Endodermal cell (in vitro differentiated cells): ENCODE data around the gene LSAMP. TPM values are rescaled to one million over a fixed set of nuclear protein-coding genes. Genes with fewer than 3 reads are reported as not detected.

ENCODE experiments used
- DNase-seq: peaks from one replicate; pipeline ENCODE4 v3.0.0-alpha.2; 2017
- H3K27ac ChIP-seq: 2 replicates; pipeline ENCODE4 v1.5.1; 2013; ENCODE audit warnings: mild to moderate bottlenecking, low read depth, low read length, moderate library complexity
- H3K27me3 ChIP-seq: 2 replicates; pipeline ENCODE4 v1.6.1; 2013; ENCODE audit warnings: mild to moderate bottlenecking, low read length, moderate library complexity; ENCODE audit not compliant: insufficient read depth, control insufficient read depth, poor library complexity, severe bottlenecking
- H3K36me3 ChIP-seq: 2 replicates; pipeline ENCODE4 v1.7.0; 2013; ENCODE audit warnings: mild to moderate bottlenecking, low read length, moderate library complexity; ENCODE audit not compliant: control insufficient read depth, insufficient read depth
- H3K4me1 ChIP-seq: one replicate; pipeline ENCODE4 v1.7.0; 2013; ENCODE audit warnings: low read length; ENCODE audit not compliant: control insufficient read depth, insufficient read depth
- H3K4me3 ChIP-seq: 2 replicates; pipeline ENCODE4 v1.5.1; 2013; ENCODE audit warnings: mild to moderate bottlenecking, low read length, moderate library complexity
- H3K9ac ChIP-seq: 2 replicates; pipeline ENCODE4 v1.6.1; 2013; ENCODE audit warnings: mild to moderate bottlenecking, low read length, moderate library complexity; ENCODE audit not compliant: poor library complexity, severe bottlenecking; ENCODE audit errors: extremely low read depth
- H3K9me3 ChIP-seq: 2 replicates; pipeline ENCODE4 v1.6.1; 2013; ENCODE audit warnings: mild to moderate bottlenecking, low read length, moderate library complexity; ENCODE audit not compliant: control insufficient read depth
- H3K27ac Mint-ChIP-seq: 2 replicates; pipeline ENCODE4 v1.8.0; 2020; ENCODE audit warnings: mixed read lengths
- H3K27me3 Mint-ChIP-seq: 2 replicates; pipeline ENCODE4 v1.8.0; 2021; ENCODE audit warnings: mild to moderate bottlenecking, mixed read lengths; ENCODE audit not compliant: insufficient read depth
- H3K36me3 Mint-ChIP-seq: 2 replicates; pipeline ENCODE4 v1.8.0; 2020; ENCODE audit warnings: low read depth, mixed read lengths
- H3K4me1 Mint-ChIP-seq: 2 replicates; pipeline ENCODE4 v1.8.0; 2020; ENCODE audit warnings: mixed read lengths
- H3K4me3 Mint-ChIP-seq: 2 replicates; pipeline ENCODE4 v1.8.0; 2020; ENCODE audit warnings: mild to moderate bottlenecking, moderate library complexity, mixed read lengths
- H3K9me3 Mint-ChIP-seq: 2 replicates; pipeline ENCODE4 v1.8.0; 2020; ENCODE audit warnings: mild to moderate bottlenecking, mixed read lengths
- CTCF ChIP-seq: fragments of 200-600 bp; sonication (generic); conservative IDR thresholded peaks from 2 replicates; pipeline ENCODE4 v1.5.0; 2021; ENCODE audit warnings: antibody characterized with exemption, mild to moderate bottlenecking
- WGBS, 2 experiments: methylation state at CpG; one replicate each; pipeline versions ENCODE4 v1.1.5 to v1.1.7; 2013; ENCODE audit warnings: missing lambda C conversion rate in 2 of 2, mixed read lengths in 1 of 2; ENCODE audit not compliant: insufficient coverage in 1 of 2, insufficient read length in 1 of 2; 5-methylcytosine and 5-hydroxymethylcytosine counted together
- total RNA-seq, 2 donors: library from RNA; stranded (reverse); fragmentation: NEBNext Ultra II Directional in 1 of 2; extraction: Animal tissue kit (Norgen Biotek cat#: 25700) in 1 of 2; gene quantifications; 2 replicates in 1 of 2; 3 replicates in 1 of 2; pipeline ENCODE4 v1.2.1, GENCODE V29; 2021

LSAMP gene
- total RNA-seq, 2 donors from 2014 or later = 4.4 to 10.2 TPM

- 79 to 88% methylated on average over 7 to 8 of the region's 8 CpGs for WGBS, 2 experiments
- no peak for DNase-seq
- no peaks in the 10 kb centered on the region for H3K36me3 Mint-ChIP-seq
- Histone ChIP-seq H3K9ac (no peak overlapping the region), H3K4me3 (no peak overlapping the region), H3K9me3 (no peaks in the 10 kb centered on the region), H3K36me3 (no peaks in the 10 kb centered on the region), H3K4me1 (peaks cover 4% of the 10 kb centered on the region), H3K27me3 (no peaks in the 10 kb centered on the region), H3K27ac (no peak overlapping the region)
- H3K4me3 Mint-ChIP-seq = no peak overlapping the region
- peaks cover 12% of the 10 kb centered on the region for H3K4me1 Mint-ChIP-seq
- H3K9me3 Mint-ChIP-seq = no peaks in the 10 kb centered on the region
- TF ChIP-seq CTCF = no peak
- no peak overlapping the region for H3K27ac Mint-ChIP-seq
- no peaks in the 10 kb centered on the region for H3K27me3 Mint-ChIP-seq
Measured at GRCh38 chr3:115876876-115877614, 568.2 kb downstream of the LSAMP start.

- WGBS, 2 experiments = 29% methylated on average over 1 of the region's 1 CpG; no CpG with 5 or more reads in 1 of the 2 experiments
- Histone ChIP-seq H3K27ac (no peak overlapping the region), H3K27me3 (no peaks in the 10 kb centered on the region), H3K4me1 (peaks cover 4% of the 10 kb centered on the region), H3K36me3 (no peaks in the 10 kb centered on the region), H3K9me3 (no peaks in the 10 kb centered on the region), H3K9ac (no peak overlapping the region), H3K4me3 (no peak overlapping the region)
- peaks cover 12% of the 10 kb centered on the region for H3K4me1 Mint-ChIP-seq
- DNase-seq = no peak
- no peak overlapping the region for H3K27ac Mint-ChIP-seq
- no peak overlapping the region for H3K4me3 Mint-ChIP-seq
- no peak for TF ChIP-seq CTCF
- no peaks in the 10 kb centered on the region for H3K27me3 Mint-ChIP-seq
- no peaks in the 10 kb centered on the region for H3K9me3 Mint-ChIP-seq
- no peaks in the 10 kb centered on the region for H3K36me3 Mint-ChIP-seq
Measured at GRCh38 chr3:115875460-115875859, 569.8 kb downstream of the LSAMP start.

- no peak overlapping the region for H3K27ac Mint-ChIP-seq
- H3K27ac ChIP-seq = no peak overlapping the region
- no peak overlapping the region for H3K4me3 Mint-ChIP-seq
- no peaks in the 10 kb centered on the region for H3K27me3 ChIP-seq
- H3K4me1 ChIP-seq = peaks cover 4% of the 10 kb centered on the region
- H3K9ac ChIP-seq = no peak overlapping the region
- H3K4me1 Mint-ChIP-seq = peaks cover 11% of the 10 kb centered on the region
- no peaks in the 10 kb centered on the region for H3K9me3 ChIP-seq
- DNase-seq = no peak
- TF ChIP-seq CTCF = no peak
- no peaks in the 10 kb centered on the region for H3K36me3 Mint-ChIP-seq
- H3K36me3 ChIP-seq = no peaks in the 10 kb centered on the region
- no peak overlapping the region for H3K4me3 ChIP-seq
- no peaks in the 10 kb centered on the region for H3K9me3 Mint-ChIP-seq
- H3K27me3 Mint-ChIP-seq = no peaks in the 10 kb centered on the region
Measured at GRCh38 chr3:115871735-115872134, 573.6 kb downstream of the LSAMP start.
